ENCODE measurements around the gene GSN. TPM values are rescaled to one million over a fixed set of nuclear protein-coding genes. Genes with fewer than 3 reads are reported as not detected.

The GSN gene
- total and polyA plus RNA-seq, 10 of the 15 experiments (the other 5 are each of a cell fraction or from before 2014, with no cell fraction given): 0.66 to 9.2 (median 6.2) TPM

DNA sequence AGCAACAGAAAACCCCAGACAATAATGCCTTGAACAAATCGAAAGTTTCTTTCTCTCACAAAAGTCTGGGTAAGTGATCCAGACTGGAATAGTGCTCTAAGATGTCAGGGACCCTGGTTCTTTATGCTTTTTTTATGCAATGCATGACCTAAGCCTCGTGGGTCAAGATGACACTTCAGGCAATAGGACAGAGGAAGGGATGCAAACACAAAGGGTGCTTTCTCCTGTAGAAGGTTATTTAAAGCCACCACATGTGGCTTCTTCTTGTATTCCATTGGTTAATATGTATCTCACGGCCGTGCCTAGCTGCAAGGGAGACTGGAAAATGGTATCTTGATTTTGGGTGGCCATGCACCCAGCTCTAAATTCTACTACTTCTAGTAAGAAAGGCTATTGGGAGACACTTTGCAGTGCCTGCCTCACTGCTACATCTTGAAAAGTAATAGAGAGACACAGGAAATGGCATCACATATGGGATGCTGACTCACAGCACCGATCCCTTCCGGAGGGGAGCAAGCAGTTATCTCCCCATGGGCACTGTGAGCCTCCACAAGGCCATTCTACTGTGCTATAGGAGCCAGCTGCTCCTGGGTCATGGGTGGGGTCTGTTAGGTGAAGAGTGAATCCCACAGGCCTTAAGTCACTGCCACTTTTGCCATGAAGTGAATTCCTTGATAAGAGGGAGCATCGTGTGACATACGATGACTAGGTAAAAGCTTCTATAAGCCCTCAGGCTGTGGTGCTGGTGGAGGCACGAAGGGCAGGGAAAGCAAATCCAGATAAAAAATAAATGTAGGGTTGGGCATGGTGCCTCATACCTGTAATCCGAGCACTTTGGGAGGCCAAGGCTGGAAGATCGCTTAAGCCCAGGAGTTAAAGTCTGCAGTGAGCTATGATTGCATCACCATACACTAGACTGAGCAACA, 33.8 kb upstream of the GSN start (continued):
- TF ChIP-seq, protein P1, sequence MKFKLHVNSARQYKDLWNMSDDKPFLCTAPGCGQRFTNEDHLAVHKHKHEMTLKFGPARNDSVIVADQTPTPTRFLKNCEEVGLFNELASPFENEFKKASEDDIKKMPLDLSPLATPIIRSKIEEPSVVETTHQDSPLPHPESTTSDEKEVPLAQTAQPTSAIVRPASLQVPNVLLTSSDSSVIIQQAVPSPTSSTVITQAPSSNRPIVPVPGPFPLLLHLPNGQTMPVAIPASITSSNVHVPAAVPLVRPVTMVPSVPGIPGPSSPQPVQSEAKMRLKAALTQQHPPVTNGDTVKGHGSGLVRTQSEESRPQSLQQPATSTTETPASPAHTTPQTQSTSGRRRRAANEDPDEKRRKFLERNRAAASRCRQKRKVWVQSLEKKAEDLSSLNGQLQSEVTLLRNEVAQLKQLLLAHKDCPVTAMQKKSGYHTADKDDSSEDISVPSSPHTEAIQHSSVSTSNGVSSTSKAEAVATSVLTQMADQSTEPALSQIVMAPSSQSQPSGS (IDR thresholded peaks at IDR 0.05; ENCODE audit: low read length): no peak
- TF ChIP-seq KLF5 (IDR thresholded peaks at IDR 0.05; ENCODE audit: partially characterized antibody): no peak
- TF ChIP-seq, protein P2, sequence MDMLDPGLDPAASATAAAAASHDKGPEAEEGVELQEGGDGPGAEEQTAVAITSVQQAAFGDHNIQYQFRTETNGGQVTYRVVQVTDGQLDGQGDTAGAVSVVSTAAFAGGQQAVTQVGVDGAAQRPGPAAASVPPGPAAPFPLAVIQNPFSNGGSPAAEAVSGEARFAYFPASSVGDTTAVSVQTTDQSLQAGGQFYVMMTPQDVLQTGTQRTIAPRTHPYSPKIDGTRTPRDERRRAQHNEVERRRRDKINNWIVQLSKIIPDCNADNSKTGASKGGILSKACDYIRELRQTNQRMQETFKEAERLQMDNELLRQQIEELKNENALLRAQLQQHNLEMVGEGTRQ (IDR thresholded peaks at IDR 0.05; ENCODE audit: borderline replicate concordance, low read depth, low read length): no peak
- TF ChIP-seq STAT1 (conservative IDR thresholded peaks at IDR 0.05): no peak
- TF ChIP-seq YY1 (IDR thresholded peaks at IDR 0.05; ENCODE audit: low read depth, low read length): no peak

DNA sequence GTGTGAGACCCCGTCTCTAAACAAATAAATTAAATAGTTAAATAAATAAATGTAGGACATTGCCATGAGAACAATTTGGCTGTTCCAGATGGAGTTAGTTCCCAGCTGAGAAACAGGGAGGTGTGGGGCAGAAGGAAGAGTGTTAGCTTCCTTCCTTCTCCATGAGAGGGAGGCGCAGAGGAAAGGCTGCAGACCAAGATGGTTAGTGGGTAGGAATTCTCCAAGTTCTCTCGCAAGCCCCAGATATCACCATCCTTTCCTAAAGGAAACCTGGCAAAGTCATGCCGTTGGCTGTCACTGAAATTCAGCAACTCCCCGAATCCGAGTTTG, 33.2 kb upstream of the GSN start:
- no peak overlapping the region for H3K27ac ChIP-seq (ENCODE audit: control insufficient read depth, insufficient read depth)
- no peaks in the 10 kb centered on the region for H4K20me1 ChIP-seq (ENCODE audit: control insufficient read depth, insufficient read depth)
- RAD21 ChIA-PET (ENCODE audit: unreplicated experiment): interaction anchor here (2.0 kb wide), 1 partner anchor 22 kb away, joined by 5 read pairs; no protein-coding TSS in a partner anchor
- in situ Hi-C loops (cut with MboI) (no loop called here), intact Hi-C loops (cut with micrococcal nuclease; ENCODE audit: unreplicated experiment) (no loop called here)
- no peaks in the 10 kb centered on the region for H3K27me3 ChIP-seq (replicated peaks in 1 of 2; ENCODE audit: control insufficient read depth in 2 of 2, insufficient read depth in 2 of 2, low read length in 1 of 2)
- H2AFZ ChIP-seq (ENCODE audit: control insufficient read depth, low read depth, low read length): no peak overlapping the region
- no peaks in the 10 kb centered on the region for H3K4me1 ChIP-seq (ENCODE audit: control insufficient read depth, insufficient read depth, low read length)
- no peak overlapping the region for H3K4me2 ChIP-seq (ENCODE audit: control insufficient read depth, insufficient read depth)
- CTCF ChIA-PET: interaction anchor here (1.4 to 1.7 kb wide), 2 partner anchors 22 to 44 kb away, joined by 5 to 7 read pairs; no protein-coding TSS in a partner anchor
- no peaks in the 10 kb centered on the region for H3K79me2 ChIP-seq (ENCODE audit: control insufficient read depth, insufficient read depth, low read length)
- no peak overlapping the region for H3K9ac ChIP-seq (ENCODE audit: control insufficient read depth, insufficient read depth, low read length)
- FAIRE-seq (no peak), DNase-seq (ENCODE audit: low read depth, low spot score) (no peak), ATAC-seq (no peak)
- no TSS peak for BruUV-seq (replicated peaks)
- H3K9me3 ChIP-seq (replicated peaks; ENCODE audit: control insufficient read depth, insufficient read depth, low read length): no peaks in the 10 kb centered on the region
- POLR2A ChIA-PET: no interaction called here
- SMC1A ChIA-PET (ENCODE audit: uncharacterized antibody, unreplicated experiment): interaction anchor here (1.2 to 1.9 kb wide), 2 partner anchors 10 to 13 kb away, joined by 5 to 9 read pairs; no protein-coding TSS in a partner anchor
- H3K4me3 ChIP-seq: no peak overlapping the region
- WGBS (ENCODE audit: insufficient coverage, insufficient replicate concordance, low lambda C conversion rate, missing lambda C conversion rate): 95% methylated on average over 6 of the region's 6 CpGs
- H3K36me3 ChIP-seq (ENCODE audit: control insufficient read depth in 2 of 2, insufficient read depth in 2 of 2, low read length in 1 of 2): no peaks in the 10 kb centered on the region; a peak in 1 of 4 replicates
- TF ChIP-seq SUPT20H (IDR thresholded peaks at IDR 0.05; ENCODE audit: borderline replicate concordance, control insufficient read depth, low read depth, low read length): no peak
- no peak for TF ChIP-seq HDGF (IDR thresholded peaks at IDR 0.05)
